Bone marrow (tissue), 2 donors: ENCODE data around the gene HMGCS2.
"Not testable (repeated sequence)": the region's sequence is repeated elsewhere in the genome, so short reads cannot be mapped to it uniquely, and the experiment has no call there.

Experiments used
- DNase-seq, 2 donors: peaks; one replicate each; lab custom pipeline; 2025; lab: John Stamatoyannopoulos, UW

HMGCS2 gene

DNA sequence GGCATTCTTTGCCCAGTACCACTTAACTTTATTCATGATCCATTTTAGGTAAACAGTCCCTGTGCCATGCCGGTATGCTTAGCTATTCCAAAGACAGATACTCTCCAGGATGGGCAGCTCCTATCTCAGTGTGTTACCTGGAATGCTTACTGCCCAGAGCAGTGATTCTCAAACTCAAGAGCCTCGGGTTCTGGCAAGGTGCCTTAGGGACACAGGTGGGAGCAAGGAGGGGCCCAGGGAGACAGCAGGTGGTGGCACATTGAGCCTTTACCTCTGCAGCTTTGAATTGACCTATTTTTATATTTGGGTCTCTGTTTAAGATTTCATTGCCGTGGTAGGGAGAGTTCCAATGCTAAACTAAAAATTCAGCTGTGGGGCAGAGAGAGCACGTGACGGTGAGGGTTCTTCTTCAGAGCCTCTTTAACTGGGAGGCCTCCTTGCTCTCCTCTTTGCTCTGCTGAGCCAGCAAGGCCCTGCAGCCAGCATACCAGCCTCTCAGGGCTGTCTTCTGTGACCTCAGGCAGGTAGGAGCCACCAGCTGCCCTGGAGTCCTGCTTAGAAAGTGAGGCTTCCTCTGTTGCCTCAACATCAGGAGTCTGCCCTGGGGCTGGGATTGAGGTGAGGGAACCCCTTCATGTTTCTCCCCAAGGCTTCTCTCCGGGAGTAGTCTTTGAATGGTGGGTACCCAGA is 36.8 kb downstream of the HMGCS2 start:
- no peak for DNase-seq

DNA sequence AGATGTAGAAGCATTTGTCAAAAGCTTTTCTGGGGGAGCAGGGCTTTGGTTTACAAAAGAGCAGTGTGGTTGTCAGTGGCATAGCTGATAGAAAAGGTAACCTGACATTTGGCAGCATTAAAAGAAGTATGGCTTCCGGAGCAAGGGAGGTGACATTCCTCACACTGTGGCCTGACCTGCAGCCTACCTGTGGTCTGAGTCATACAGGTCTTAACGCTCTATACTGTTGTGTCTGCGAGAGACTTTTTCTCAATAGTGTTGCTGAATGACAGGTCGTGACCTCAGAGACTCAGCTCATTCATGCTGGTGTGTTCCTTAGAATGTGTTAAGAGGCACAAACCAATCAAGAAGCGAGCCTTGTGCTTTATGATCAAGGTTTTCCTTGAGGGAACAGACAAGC is 37.6 kb downstream of the HMGCS2 start:
- no peak for DNase-seq

DNA sequence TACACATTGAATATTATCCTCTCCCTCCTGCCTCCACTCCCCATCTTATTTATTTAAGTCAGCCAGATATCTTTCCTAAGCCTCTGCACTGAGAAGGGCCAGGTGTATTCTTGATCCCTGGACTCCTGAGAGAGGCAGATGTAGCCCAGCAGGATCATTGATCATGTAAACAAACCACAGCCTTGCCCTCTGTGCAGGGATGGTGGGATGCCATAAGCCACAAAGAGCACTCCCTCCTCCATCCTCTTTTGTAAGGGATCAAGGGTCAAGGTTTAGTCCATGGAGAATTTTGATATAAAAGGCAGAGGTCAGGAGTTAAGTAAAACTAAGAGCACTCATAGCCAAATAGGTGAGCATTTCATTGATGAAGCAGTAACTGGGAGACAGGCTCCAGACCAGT is 39.7 kb downstream of the HMGCS2 start:
- DNase-seq = no peak

DNA sequence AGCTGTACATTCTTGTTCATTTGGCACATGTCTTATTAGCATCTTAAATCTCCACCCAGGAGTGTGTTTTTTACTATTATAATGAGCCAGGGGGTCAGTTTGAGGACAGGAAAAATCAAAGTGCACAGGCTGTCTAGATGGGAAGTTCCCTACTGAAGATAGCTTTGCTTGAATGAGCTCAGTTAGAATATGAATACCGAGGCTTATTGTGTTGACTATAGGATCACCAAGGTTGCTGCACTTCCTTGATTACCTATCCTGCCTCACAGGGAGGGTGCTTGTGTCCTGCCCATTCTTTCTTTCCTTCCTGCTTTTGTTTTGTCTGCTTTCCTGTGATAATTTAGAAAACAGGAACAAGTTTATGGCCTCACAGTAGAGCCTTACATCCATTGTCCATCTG is 40.7 kb downstream of the HMGCS2 start:
- DNase-seq = no peak

DNA sequence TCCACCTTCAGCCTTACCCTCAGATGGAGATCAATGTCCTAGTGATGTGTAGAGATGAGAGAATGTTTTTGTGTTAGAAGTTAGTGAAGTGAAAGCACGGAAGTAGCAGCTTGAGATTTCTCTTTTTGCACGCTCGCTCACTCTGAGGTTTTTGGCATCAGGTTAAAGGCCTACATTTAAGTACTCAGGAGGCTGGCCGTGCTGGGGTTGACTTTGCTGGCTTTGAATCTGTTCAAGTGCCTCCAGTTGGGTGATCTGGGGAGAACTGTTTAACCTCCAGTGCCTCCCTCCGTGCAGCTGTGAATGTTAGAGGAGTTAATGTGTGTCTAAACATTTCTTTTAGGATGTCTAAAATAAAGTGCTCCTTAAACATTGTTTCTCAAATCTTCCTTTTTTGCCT is 43.1 kb downstream of the HMGCS2 start:
- no peak for DNase-seq

DNA sequence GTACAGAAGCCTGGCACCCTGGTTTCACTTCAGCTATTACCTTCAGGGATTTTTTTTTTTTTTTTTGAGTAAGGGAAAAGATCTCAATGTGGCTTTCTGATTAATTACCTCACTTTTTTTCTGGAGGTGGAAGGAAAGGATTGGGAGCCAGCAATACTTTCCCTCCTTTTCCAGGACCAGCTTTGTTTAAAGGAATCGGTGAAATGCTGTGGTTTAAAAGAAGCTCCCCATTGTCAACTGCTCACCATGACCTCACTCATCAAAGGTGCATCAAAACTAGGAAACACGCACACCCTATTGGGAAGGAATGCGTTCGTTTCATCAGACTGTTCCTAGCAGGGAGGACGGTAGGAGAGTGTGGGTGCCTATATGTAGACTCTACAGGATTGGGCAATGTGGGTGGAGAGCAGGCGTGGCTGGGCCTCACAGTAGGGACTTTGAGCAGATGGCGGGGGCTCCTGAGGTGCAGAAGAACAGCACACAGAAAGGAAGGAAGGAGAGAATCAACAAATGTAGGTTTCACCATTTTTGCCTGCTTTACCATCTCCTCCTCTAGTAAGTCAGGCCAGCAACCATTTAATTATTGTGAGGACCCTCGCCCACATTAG is 44.0 kb downstream of the HMGCS2 start:
- DNase-seq = no peak

DNA sequence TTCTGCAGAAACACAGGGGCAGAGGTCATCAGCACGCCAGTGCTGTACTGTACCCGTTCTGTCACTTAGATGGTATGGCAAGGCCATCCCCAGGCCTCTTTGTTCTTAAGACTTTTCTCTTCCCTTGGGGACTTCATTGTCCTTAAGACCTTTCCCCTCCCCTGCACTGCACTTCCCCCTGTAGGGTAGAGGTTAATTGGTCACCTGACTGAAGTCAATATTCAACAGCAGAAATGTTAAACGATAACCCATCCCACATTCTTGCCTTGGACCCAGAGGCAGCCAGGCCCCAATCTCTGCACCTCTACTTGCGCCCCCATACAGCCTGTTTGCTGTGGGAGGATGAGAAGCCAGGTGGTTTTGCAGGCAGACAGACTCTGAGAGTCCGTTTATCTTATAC is 46.8 kb downstream of the HMGCS2 start:
- no peak for DNase-seq

DNA sequence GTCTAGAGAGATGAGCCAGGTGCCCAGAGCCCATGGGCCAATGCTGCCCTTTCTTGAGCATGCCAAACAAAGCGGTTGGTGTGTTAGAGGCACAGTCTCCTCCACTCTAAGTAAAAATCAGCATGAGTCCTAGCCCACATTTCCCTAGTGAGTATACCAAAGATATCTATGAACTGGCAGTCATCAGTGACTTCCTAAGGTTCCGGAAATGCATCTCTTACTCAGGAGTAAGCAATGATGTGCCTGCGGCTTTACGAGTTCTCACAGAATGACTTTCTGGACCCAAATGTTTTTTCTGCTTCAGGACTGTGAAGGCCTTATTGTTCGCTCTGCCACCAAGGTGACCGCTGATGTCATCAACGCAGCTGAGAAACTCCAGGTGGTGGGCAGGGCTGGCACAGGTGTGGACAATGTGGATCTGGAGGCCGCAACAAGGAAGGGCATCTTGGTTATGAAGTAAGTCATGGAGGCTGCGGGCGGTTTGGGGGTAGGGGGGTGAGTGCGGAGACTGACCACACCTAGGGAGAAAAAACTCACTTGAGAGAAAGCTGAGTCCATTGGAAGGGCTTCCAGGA is 47.8 kb downstream of the HMGCS2 start:
- DNase-seq = no peak

DNA sequence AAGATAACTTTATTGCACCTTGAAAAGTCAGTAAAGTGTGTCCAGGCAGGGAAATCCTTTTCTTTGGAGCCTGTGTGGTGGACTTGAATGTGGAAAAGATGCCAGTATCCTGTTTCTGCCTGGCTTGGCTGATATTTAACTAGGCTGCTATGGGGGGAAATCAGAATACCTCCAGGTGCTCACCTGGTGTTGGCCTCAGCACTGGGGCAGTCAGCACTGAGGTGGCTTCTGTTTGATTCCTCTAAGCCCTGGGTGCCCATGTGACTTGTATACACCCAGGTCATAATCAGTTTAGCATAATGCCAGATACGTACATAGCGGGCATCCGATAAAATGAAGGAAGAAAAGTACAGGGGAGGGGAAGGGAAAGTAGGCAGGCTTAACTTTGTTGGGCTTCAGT is 49.7 kb downstream of the HMGCS2 start:
- no peak for DNase-seq

DNA sequence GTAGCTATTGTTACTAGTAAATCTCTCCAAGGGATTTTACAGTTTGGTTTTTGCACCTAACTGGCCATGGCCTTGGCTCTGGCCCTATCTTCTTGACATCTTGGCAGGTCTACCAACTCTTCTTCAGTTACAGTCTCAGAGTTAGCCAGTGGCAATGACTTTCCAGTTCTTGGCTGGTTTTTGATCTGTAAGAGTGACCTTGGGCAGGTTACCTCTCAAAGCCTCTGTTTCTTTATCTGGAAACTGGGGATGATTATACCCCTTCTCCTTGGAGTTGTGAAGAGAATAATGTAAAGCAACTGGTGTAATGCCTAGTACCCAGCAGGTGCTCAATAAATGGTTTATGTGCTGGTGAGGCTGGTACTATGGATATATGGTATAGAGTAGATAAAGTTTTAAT is 50.3 kb downstream of the HMGCS2 start:
- no peak for DNase-seq

DNA sequence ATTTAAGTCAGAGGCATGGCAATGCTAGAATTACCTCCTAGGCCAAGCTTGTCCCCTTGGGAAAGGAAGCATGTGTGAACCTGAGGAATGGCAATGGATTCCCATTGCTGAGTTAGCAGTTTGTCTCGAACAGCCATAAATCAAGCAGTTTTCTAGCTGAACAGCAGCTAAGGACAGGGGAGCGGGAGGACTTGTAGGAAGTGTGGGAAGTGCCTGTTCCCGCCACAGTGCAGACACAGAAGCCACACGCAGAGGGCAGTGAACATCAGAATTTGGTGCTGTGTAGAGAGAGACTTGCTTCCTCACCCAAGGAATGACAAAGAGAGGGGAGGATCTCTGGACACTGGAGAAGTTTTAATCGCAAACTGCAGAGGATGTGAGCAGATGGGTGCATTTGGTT is 53.2 kb downstream of the HMGCS2 start:
- peak in 1 of 2 donors; percentile 20 for DNase-seq

DNA sequence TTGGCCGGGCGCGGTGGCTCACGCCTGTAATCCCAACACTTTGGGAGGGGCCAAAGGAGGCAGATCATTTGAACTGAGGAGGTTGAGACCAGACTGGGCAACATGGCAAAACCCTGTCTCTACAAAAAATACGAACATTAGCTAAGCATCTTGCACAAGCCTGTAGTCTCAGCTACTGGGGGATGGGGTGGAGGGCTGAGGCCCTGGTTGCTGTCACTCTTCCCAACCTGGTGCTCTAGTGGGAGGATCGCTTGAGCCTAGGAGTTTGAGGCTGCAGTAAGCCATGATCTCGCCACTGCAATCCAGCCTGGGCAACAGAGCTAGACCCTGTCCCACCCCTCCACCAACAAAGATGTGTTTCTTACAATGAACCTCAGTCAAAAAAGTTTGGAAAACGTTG is 54.1 kb downstream of the HMGCS2 start:
- DNase-seq = no peak

DNA sequence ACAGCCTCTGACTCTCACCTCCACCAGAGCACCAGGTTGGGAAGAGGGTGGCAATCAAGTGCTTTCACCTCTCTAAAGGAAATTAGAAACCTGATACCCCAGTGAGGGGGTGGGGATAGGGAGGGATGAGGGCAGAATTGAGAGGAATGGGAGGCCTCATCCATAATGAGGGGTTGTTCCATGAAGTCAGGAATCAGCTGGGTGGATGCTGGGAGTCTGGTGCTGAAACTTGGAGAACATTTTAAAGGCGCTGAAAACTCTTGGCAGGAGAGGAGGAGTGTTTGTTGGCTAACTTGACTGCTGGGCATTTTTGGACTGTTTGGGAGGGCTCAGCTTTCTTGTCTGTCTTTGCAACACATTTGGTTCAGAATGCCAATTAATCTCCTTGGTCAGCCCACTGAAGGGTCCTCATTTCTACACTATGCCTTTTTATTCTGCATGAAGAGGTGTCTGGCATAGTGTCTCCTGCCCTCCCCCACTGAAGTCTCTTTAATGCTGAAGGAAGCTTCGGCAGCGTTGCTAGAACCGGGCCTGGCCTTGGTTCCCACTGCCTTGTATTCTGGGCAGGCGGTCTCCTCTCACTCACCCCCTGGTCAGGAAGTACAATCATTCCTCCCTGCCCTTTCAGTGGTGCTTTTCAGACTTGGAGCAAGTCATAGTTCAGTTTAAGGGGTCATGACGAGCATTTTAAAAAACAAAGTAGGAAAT is 54.8 kb downstream of the HMGCS2 start:
- DNase-seq = no peak

DNA sequence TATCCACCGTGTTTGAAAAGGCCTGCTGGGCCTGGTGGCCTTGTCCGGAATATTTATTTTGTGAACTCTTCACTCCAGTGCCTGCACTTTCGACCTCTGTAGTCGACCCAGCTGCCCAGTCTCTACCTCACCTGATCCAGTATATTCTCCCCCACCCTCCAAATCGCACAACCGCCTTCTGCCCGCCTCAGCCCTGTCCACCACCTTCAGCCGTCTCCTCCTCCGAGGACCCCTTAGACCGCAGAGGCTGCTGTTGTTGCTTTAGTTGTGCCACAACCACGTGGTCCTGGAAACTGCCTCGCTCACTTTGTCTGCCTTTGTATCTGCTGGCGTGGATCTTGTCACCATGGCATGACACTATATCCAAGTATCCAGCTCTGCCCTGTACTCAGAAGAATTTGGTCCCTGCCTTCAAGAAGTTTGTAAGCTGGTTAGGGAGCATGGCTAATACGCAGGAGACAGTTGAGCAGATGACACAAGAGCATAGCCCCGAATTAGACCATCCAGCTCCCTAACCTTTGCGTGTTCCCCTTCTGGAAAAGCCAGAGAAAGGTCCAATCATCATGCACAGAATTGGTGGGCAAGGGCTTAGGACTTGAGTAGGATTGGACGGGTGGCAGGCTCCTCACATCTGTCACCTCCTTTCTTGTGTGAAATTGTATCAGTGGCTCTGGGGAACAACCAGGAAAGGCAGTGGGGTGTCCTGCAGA is 55.5 kb downstream of the HMGCS2 start:
- no peak for DNase-seq

DNA sequence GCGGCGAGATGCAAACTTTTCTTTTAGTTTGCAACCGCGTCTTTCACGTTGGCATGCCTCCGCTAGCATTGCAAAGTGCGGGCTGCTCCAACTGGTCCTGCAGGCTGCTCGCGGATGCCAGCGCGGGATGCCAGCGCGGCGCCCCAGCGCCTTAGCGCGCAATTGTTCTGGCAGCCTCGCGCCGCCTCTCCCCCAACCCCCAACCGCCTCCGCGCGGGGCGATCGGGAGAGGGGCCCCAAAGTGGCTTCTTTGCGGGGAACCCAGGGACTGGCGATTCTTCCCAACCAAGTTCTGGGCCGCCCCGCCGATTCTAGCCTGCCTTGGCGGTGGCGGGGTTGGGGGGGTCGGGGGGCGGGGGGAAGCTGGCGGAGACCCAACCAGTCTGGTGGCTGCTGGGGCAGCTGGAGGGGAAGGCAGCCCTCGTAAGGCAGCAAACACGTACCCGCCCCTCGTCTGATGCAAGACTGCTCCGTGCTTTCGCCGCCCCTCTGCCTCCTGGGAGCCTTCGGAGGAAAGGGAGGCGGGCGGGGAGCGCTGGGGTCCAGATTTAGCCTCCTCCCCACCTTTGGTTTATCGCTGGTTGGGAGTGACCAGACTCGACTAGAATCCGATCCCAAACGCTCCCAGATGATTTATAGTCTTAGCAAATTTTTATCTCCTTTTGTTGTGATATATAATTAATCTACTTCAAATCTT is 56.2 kb downstream of the HMGCS2 start:
- DNase-seq = peak in 1 of 2 donors; percentile 43

DNA sequence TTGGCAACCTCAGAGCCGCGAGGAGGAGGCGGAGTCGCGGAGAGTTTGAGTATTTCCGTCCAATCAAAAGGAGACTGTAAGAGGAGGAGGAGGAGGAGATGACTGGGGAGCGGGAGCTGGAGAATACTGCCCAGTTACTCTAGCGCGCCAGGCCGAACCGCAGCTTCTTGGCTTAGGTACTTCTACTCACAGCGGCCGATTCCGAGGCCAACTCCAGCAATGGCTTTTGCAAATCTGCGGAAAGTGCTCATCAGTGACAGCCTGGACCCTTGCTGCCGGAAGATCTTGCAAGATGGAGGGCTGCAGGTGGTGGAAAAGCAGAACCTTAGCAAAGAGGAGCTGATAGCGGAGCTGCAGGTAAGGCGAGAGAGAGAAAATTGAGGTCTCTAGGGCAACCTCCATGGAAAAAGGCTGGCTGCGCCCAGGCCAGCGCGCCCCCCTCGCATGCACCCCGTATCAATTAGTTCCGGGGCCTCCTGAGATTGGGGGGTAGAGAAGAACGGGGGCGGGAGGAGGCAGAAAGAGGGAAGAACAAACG is 56.8 kb downstream of the HMGCS2 start, which contains the start of gene PHGDH:
Gene PHGDH, plus strand, starts transcription at position 131 of the 538 bp plus-strand sequence. Its CDS starts 89 bp downstream, at position 220.
- DNase-seq = peak; percentile 27 to 40

DNA sequence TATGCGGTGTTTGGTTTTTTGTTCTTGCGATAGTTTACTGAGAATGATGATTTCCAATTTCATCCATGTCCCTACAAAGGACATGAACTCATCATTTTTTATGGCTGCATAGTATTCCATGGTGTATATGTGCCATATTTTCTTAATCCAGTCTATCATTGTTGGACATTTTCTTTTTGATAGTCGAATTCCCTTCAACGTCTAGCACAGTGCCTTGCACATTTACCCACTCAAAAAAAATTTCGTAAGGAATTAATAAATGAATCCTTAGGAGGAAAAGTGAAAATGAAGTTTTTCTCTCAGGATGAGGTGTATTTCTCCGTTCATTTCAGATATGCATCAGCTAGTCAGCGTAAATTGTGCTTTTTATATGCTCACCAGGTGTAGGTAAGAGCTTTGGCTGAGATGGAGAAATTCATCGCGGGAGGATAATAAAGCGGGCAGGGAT is 57.3 kb downstream of the HMGCS2 start:
- DNase-seq = not testable (repeated sequence)

DNA sequence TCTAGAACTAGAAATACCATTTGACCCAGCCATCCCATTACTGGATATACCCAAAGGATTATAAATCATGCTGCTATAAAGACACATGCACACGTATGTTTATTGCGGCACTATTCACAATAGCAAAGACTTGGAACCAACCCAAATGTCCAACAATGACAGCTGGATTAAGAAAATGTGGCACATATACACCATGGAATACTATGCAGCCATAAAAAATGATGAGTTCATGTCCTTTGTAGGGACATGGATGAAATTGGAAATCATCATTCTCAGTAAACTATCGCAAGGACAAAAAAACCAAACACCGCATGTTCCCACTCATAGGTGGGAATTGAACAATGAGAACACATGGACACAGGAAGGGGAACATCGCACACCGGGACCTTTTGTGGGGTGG is 62.1 kb downstream of the HMGCS2 start:
- DNase-seq = not testable (repeated sequence)

DNA sequence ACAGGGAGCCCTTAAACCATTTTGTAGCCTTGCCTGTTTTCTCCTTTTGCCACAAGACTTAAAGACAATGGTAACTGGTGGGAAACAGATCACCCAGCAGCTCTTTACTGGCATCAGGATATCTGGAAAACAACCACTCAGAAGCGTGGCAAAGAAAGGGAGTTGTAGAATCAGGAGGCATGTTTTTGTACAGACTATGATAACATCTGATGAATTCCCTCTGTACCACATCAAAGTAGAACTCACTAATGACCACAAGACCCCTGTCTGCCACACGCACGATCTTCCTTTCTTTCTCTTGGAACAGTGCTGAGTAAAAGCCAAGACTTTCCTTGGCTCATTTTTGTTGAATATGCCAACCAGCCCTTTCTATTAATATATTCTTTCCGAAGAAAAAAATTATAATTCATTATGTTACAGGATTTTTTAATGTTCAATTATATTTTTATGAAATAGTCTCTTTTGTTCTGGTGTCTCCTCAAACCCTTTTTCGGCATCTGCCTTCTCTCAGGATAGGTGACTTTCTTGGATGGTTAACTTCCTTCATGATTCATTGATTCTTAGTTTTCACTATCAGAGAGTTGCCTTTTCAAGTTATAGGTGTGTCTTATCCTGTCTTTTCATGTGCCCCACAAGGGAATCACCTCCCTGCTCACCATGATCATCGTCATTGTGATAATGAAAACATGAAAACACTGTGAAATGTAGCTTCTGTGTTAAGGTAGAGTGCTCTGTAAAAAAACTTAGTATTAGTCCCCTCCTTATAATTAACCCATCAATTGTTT is 64.8 kb downstream of the HMGCS2 start:
- DNase-seq = no peak

DNA sequence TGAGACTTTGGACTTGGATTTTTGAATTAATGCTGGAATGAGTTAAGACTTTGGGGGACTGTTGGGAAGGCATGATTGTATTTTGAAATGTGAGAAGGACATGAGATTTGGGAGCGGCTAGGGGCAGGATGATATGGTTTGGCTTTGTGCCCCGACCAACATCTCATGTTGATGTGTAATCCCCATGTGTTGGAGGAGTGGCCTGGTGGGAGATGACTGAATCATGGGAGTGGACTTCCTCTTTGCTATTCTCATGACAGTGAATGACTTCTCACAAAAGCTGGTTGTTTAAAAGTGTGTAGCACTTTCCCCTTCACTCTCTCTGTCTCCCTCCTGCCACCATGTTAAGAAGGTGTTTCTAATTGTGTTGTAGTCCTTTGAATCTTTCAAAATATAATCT is 66.3 kb downstream of the HMGCS2 start:
- DNase-seq = peak; percentile 9 to 26
